Sigmoid colon (tissue), 7 donors: ENCODE results near the gene AKT1S1. TPM values are rescaled to one million over a fixed set of nuclear protein-coding genes. Genes with fewer than 3 reads are reported as not detected.

Experiments
- DNase-seq: peaks from one replicate; pipeline ENCODE4 v3.0.0-alpha.2; 2019
- H3K27ac ChIP-seq, 4 donors: fragments of 200-600 bp; sonication (generic); one replicate each; pipeline ENCODE4 v1.5.1; 2016 to 2019; ENCODE audit warnings: mild to moderate bottlenecking in 1 of 4
- H3K27me3 ChIP-seq, 3 donors: fragments of 200-600 bp; sonication (generic); one replicate each; pipeline ENCODE4 v1.5.1; 2019; ENCODE audit warnings: mild to moderate bottlenecking in 1 of 3
- H3K36me3 ChIP-seq, 4 donors: fragments of 200-600 bp; sonication (generic); one replicate each; pipeline ENCODE4 v1.5.1; 2016 to 2019
- H3K4me1 ChIP-seq, 4 donors: fragments of 200-600 bp; sonication (generic); one replicate each; pipeline ENCODE4 v1.5.1; 2017 to 2019
- H3K4me3 ChIP-seq, 4 donors: fragments of 200-600 bp; sonication (generic); one replicate each; pipeline ENCODE4 v1.5.1; 2017 to 2019; ENCODE audit warnings: mild to moderate bottlenecking in 2 of 4, moderate library complexity in 1 of 4
- H3K9me3 ChIP-seq, 4 donors: fragments of 200-600 bp in 3 of 4; sonication (generic) in 3 of 4; one replicate each; pipeline versions ENCODE4 v1.5.1 to v1.6.1; 2013 to 2019
- EP300 ChIP-seq, 4 donors: sonication (generic); formaldehyde crosslinking; IDR thresholded peaks; one replicate each; pipeline ENCODE4 v1.6.1; 2017; ENCODE audit warnings: antibody characterized with exemption in 4 of 4
- POLR2A ChIP-seq, 2 donors: fragments of 450-650 bp; IDR thresholded peaks; one replicate each; pipeline ENCODE4 v1.6.1; 2016; ENCODE audit warnings: antibody characterized with exemption in 2 of 2, mild to moderate bottlenecking in 2 of 2, moderate library complexity in 2 of 2
- POLR2AphosphoS5 ChIP-seq, 4 donors: sonication (generic); formaldehyde crosslinking; IDR thresholded peaks; one replicate each; pipeline ENCODE4 v1.6.1; 2017; ENCODE audit warnings: antibody characterized with exemption in 4 of 4
- WGBS, 2 donors: extraction: QIAGEN DNeasy Blood & Tissue Kit; methylation state at CpG; one replicate each; pipeline ENCODE4 v1.1.7; 2013; 5-methylcytosine and 5-hydroxymethylcytosine counted together
- intact Hi-C: fragments of 100-400 bp; cut with DNase I; formaldehyde crosslinking; loops from one replicate; pipeline ENCODE4 v1.15.1; 2023
- polyA plus RNA-seq, 3 donors: library from polyadenylated mRNA; stranded (reverse); fragments of 200-250 nt; gene quantifications; one replicate each; pipeline ENCODE4 v1.2.3, GENCODE V29; 2013
- total RNA-seq, 4 donors: library from RNA; depleted of rRNA; stranded (reverse); fragments of >200 nt; gene quantifications; one replicate each; pipeline ENCODE4 v1.1.0, GENCODE V29; 2016
- TF ChIP-seq, protein P1 (sequence below), 4 experiments: fragments of 450-650 bp in 3 of 4; fragments of 200-600 bp in 1 of 4; IDR thresholded peaks; one replicate each; pipeline ENCODE4 v1.5.1; 2016 to 2019; ENCODE audit warnings: antibody characterized with exemption in 4 of 4, mild to moderate bottlenecking in 3 of 4, moderate library complexity in 2 of 4
- donor health status: healthy with polysubstance abuse.
- donor health status: Bipolar disorder and iron deficiency.
- donor health status: healthy.

AKT1S1 gene
- total and polyA plus RNA-seq, 7 donors, result 13.6 to 55.9 (median 16.1) TPM

- Histone ChIP-seq H3K36me3 (peaks cover 4 to 35% (median 8%) of the 10 kb centered on the region in 4 donors), H3K4me1 (peaks cover 0 to 47% (median 39%) of the 10 kb centered on the region in 4 donors), H3K4me3 (no peak overlapping the region), H3K27me3 (no peaks in the 10 kb centered on the region), H3K9me3 (no peaks in the 10 kb centered on the region), H3K27ac (peak overlapping the region in 1 of 4 donors; percentile 100)
- TF ChIP-seq POLR2AphosphoS5 (IDR thresholded peaks at IDR 0.05) (no peak), POLR2A (IDR thresholded peaks at IDR 0.05) (no peak), EP300 (IDR thresholded peaks at IDR 0.05) (no peak)
- TF ChIP-seq, protein P1, sequence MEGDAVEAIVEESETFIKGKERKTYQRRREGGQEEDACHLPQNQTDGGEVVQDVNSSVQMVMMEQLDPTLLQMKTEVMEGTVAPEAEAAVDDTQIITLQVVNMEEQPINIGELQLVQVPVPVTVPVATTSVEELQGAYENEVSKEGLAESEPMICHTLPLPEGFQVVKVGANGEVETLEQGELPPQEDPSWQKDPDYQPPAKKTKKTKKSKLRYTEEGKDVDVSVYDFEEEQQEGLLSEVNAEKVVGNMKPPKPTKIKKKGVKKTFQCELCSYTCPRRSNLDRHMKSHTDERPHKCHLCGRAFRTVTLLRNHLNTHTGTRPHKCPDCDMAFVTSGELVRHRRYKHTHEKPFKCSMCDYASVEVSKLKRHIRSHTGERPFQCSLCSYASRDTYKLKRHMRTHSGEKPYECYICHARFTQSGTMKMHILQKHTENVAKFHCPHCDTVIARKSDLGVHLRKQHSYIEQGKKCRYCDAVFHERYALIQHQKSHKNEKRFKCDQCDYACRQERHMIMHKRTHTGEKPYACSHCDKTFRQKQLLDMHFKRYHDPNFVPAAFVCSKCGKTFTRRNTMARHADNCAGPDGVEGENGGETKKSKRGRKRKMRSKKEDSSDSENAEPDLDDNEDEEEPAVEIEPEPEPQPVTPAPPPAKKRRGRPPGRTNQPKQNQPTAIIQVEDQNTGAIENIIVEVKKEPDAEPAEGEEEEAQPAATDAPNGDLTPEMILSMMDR (IDR thresholded peaks at IDR 0.05), result no peak
- intact Hi-C loops, result loop anchor here (5.0 kb wide), 2 partner anchors 377 to 422 kb away; partner anchors contain the start of genes ALDH16A1, PIH1D1 and RPS11
- DNase-seq, result no peak
- WGBS, 2 donors, result 91 to 93% methylated on average over 11 of the region's 11 CpGs
Measured at GRCh38 chr19:49874503-49875157, 2.5 kb downstream of the AKT1S1 start.

GRCh38 chr19:49873834-49874233 is 3.3 kb downstream of the AKT1S1 start:
- Histone ChIP-seq H3K9me3 (no peaks in the 10 kb centered on the region), H3K27ac (no peak overlapping the region), H3K4me3 (no peak overlapping the region), H3K4me1 (peaks cover 0 to 43% (median 40%) of the 10 kb centered on the region in 4 donors), H3K27me3 (no peaks in the 10 kb centered on the region), H3K36me3 (peaks cover 0 to 27% (median 5%) of the 10 kb centered on the region in 4 donors)
- DNase-seq, result no peak
- 92 to 94% methylated on average over 10 of the region's 10 CpGs for WGBS, 2 donors
- intact Hi-C loops, result no loop called here
- TF ChIP-seq POLR2A (IDR thresholded peaks at IDR 0.05) (no peak), EP300 (IDR thresholded peaks at IDR 0.05) (no peak)

- H3K27ac ChIP-seq, result no peak overlapping the region
- H3K27me3 ChIP-seq, result no peaks in the 10 kb centered on the region
- 93 to 95% methylated on average over 29 of the region's 29 CpGs for WGBS, 2 donors
Measured at GRCh38 chr19:49873129-49873521, 4.0 kb downstream of the AKT1S1 start.

GRCh38 chr19:49872245-49873128 is 4.7 kb downstream of the AKT1S1 start:
- Histone ChIP-seq H3K27ac (no peak overlapping the region), H3K4me3 (no peak overlapping the region), H3K9me3 (no peaks in the 10 kb centered on the region), H3K27me3 (no peaks in the 10 kb centered on the region), H3K36me3 (peaks cover 0 to 24% (median 5%) of the 10 kb centered on the region in 4 donors), H3K4me1 (peaks cover 0 to 44% (median 42%) of the 10 kb centered on the region in 4 donors)
- intact Hi-C loops, result no loop called here
- no peak for TF ChIP-seq POLR2A (IDR thresholded peaks at IDR 0.05)
- TF ChIP-seq EP300 (IDR thresholded peaks at IDR 0.05), result no peak
- TF ChIP-seq POLR2AphosphoS5 (IDR thresholded peaks at IDR 0.05), result no peak
- TF ChIP-seq, protein P1 (IDR thresholded peaks at IDR 0.05), result no peak
- 90 to 91% methylated on average over 27 of the region's 27 CpGs for WGBS, 2 donors
- no peak for DNase-seq

More at GRCh38 chr19:49873129-49873521, 4.0 kb downstream of the AKT1S1 start:
- DNase-seq, result no peak
- Histone ChIP-seq H3K4me1 (peaks cover 0 to 44% (median 40%) of the 10 kb centered on the region in 4 donors), H3K9me3 (no peaks in the 10 kb centered on the region), H3K4me3 (no peak overlapping the region), H3K36me3 (peaks cover 0 to 24% (median 5%) of the 10 kb centered on the region in 4 donors)
- no peak for TF ChIP-seq POLR2A (IDR thresholded peaks at IDR 0.05)
- TF ChIP-seq POLR2AphosphoS5 (IDR thresholded peaks at IDR 0.05), result no peak
- TF ChIP-seq, protein P1 (IDR thresholded peaks at IDR 0.05), result no peak
- TF ChIP-seq EP300 (IDR thresholded peaks at IDR 0.05), result no peak
- intact Hi-C loops, result no loop called here
